ENCODE data around the gene EIF3I. TPM values are rescaled to one million over a fixed set of nuclear protein-coding genes. Genes with fewer than 3 reads are reported as not detected.

Gene EIF3I
- 292 TPM for total RNA-seq

- DNase-seq (ENCODE audit: low read depth in 2 of 3, low spot score in 2 of 3), result peak; percentile 72 to 97 (median 95)
Measured at GRCh38 chr1:32221980-32222755, at the start of gene EIF3I, which contains the start of gene TMEM234. TSS of gene EIF3I (plus strand) at chr1:32222407. CDS start at chr1:32222442, 35 bp downstream. TSS of gene TMEM234 (minus strand) at chr1:32222353. CDS start at chr1:32222322, 31 bp downstream.

- DNase-seq (ENCODE audit: low read depth in 2 of 3, low spot score in 2 of 3), result peak in 2 of 3 donors; percentile 26 to 55
Measured at GRCh38 chr1:32172621-32173245, 49.5 kb upstream of the EIF3I start.

GRCh38 chr1:32178380-32179192 is 43.6 kb upstream of the EIF3I start:
- DNase-seq (ENCODE audit: low read depth in 2 of 3, low spot score in 2 of 3), result no peak

GRCh38 chr1:32179193-32179442 is 43.1 kb upstream of the EIF3I start:
- no peak for DNase-seq (ENCODE audit: low read depth in 2 of 3, low spot score in 2 of 3)

- peak; percentile 80 to 86 (median 84) for DNase-seq (ENCODE audit: low read depth in 2 of 3, low spot score in 2 of 3)
Measured at GRCh38 chr1:32179443-32180185, 42.6 kb upstream of the EIF3I start, which contains the start of gene TXLNA. TSS of gene TXLNA (plus strand) at chr1:32179675. CDS start at chr1:32180346, 671 bp downstream.

- peak in 1 of 3 donors; percentile 24 for DNase-seq (ENCODE audit: low read depth in 2 of 3, low spot score in 2 of 3)
Measured at GRCh38 chr1:32180186-32181060, 41.8 kb upstream of the EIF3I start.

- DNase-seq (ENCODE audit: low read depth in 2 of 3, low spot score in 2 of 3), result no peak
Measured at GRCh38 chr1:32181065-32181464, 41.1 kb upstream of the EIF3I start.

- DNase-seq (ENCODE audit: low read depth in 2 of 3, low spot score in 2 of 3), result no peak
Measured at GRCh38 chr1:32181563-32181962, 40.6 kb upstream of the EIF3I start.

GRCh38 chr1:32182060-32182459 is 40.1 kb upstream of the EIF3I start:
- no peak for DNase-seq (ENCODE audit: low read depth in 2 of 3, low spot score in 2 of 3)

- peak in 1 of 3 donors; percentile 24 for DNase-seq (ENCODE audit: low read depth in 2 of 3, low spot score in 2 of 3)
Measured at GRCh38 chr1:32184650-32185049, 37.6 kb upstream of the EIF3I start.

GRCh38 chr1:32186077-32186476 is 36.1 kb upstream of the EIF3I start:
- DNase-seq (ENCODE audit: low read depth in 2 of 3, low spot score in 2 of 3), result no peak

- no peak for DNase-seq (ENCODE audit: low read depth in 2 of 3, low spot score in 2 of 3)
Measured at GRCh38 chr1:32186491-32186890, 35.7 kb upstream of the EIF3I start.

- DNase-seq (ENCODE audit: low read depth in 2 of 3, low spot score in 2 of 3), result no peak
Measured at GRCh38 chr1:32187850-32188249, 34.4 kb upstream of the EIF3I start.

GRCh38 chr1:32192220-32192948 is 29.8 kb upstream of the EIF3I start:
- DNase-seq (ENCODE audit: low read depth in 2 of 3, low spot score in 2 of 3), result no peak

GRCh38 chr1:32194984-32195383 is 27.2 kb upstream of the EIF3I start:
- DNase-seq (ENCODE audit: low read depth in 2 of 3, low spot score in 2 of 3), result no peak

- no peak for DNase-seq (ENCODE audit: low read depth in 2 of 3, low spot score in 2 of 3)
Measured at GRCh38 chr1:32195531-32195930, 26.7 kb upstream of the EIF3I start.

GRCh38 chr1:32195972-32196823 is 26.0 kb upstream of the EIF3I start:
- DNase-seq (ENCODE audit: low read depth in 2 of 3, low spot score in 2 of 3), result peak in 2 of 3 donors; percentile 17 to 52

- DNase-seq (ENCODE audit: low read depth in 2 of 3, low spot score in 2 of 3), result no peak
Measured at GRCh38 chr1:32197074-32197473, 25.1 kb upstream of the EIF3I start.

Data from hematopoietic multipotent progenitor cell (in vitro differentiated cells).